AG20443 (cell line): ENCODE data around the gene SLC1A4.
"Not testable (repeated sequence)": the region's sequence is repeated elsewhere in the genome, so short reads cannot be mapped to it uniquely, and the experiment has no call there.

ENCODE experiments used
- DNase-seq: peaks from one replicate; pipeline ENCODE4 v3.0.0; 2012; ENCODE audit warnings: low spot score, mixed read lengths

Gene SLC1A4

DNA sequence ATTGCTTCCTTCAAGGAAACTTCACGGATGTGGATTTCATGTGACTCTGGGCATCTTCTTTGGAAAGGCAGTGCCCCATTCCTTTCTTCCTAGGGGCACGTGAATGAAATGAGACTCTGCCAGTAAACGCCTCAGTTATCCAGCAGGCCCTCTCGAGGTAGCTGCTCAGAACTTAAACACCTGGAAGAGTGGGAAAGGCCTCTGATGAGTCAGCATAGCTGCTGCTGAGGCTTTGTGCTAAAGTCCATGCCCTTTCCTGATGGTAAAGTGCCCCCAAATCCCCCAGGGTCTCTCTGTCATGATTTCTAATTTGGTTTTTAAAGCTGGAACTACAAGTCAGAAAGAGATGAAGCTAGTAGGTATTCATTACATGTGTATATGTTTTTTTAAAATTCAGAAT lies 3.8 kb downstream of the SLC1A4 start:
- no peak for DNase-seq

DNA sequence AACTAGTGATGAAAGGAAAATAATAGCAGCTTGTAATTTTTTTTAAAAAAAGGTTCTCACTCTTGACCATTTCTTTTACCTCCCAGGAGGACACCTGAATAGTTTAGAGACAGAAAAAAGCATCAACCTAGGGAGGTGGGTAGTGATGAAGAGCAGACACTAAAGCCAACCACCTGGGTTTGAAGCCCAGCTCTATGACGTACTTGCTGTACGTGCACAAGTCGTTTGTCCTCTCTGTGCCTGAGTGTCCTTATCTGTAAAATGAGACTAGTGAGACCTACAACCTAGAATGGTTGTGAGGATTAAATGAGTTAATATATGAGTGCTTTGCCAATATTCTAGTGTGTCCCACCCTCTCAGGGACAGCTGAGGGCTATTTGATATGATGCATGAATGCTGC lies 5.8 kb downstream of the SLC1A4 start:
- no peak for DNase-seq

DNA sequence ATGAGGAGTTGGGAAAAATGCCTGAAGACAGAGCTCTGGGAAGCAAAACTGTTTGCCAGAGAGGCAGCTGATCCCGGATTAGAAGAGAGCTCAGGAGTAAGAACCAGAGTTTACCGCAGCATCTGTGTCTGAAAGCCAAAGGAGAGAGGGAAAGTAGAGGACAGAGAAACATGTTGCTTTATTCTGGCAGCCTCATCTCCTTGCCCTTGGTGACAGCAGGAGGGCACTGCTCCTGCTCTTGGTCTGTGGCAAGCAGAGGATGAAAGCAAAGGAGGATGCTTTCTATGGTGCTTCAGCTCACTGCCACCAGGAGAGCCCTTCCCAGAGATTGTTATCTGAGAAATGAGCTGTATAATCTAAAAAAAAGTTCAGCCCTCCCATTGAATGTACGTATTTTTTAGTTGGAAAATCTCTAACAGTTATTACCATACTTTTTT lies 7.7 kb downstream of the SLC1A4 start:
- DNase-seq = no peak

DNA sequence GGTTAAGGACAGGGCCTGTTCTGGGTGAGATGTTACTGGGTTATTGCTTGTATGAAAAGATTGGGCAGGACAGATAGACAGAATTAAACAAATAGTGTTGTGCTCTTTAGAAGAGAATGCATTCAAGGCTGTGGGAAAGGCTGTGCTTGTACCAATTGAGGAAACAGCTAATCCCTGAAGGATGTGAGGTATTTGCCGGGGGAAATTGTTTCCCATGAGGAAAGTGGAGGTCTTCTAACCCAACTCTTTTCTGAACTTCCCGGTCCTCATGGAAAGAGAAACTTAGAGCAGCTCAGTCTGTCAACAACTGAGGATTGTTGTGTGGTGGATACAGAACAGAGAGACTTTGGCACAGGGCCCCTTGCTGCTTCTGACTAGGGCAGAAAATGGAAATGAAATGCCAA lies 9.5 kb downstream of the SLC1A4 start:
- peak; percentile 32 for DNase-seq

DNA sequence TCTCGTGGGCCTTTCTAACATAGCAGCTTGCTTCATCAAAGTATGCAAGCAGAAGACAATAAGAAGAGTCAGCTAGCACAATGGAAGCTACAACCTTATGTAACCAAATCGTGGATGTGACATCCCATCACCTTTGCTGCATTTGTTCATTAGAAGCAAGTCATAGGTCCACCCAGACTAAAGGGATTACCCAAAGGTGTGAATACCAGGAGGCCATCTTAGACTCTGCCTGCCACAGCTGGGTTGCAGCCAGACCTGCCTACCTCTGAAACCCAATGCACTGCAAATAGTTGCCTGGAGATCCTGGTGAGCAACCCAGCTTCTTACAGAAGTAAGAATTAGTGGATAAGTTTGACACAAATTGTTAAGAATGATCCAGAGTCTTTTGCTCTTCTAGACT lies 10.6 kb downstream of the SLC1A4 start:
- no peak for DNase-seq

DNA sequence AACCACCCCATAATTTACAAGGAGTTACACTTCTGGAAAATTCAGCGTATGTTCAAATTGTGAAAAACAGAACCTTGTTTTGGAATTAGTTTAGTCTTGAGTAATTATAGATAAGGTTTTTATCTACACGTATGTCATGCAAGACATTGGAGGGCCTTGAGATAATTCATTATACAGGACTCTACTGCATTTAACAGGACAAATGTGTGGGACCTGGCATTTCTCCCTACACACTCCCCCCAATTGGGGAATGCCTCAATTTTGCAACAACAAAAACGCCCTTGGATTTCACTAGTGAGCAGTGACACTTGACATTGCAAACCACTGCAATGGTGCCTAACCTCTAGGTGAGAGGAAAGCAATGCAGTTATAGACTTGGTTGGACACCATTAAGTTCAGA lies 11.4 kb downstream of the SLC1A4 start:
- DNase-seq = no peak

DNA sequence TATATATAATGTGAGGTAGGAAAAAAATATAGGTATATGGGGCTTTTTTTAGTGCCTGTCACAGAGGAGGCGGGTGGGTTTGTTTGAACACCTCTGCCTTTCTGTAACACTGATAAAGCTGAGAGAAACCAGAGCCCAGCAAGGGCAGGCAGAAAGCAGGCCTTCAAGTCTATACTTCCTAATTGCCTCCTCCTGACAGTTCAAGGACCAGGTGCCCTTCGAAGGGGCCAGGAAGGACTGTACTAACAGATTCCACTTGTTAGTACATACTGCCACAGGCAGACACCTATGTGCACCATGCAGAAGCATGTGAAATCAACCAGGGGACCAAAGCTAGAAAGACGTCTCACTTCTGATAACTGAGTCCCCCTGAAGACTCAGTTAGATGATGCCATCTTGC lies 13.8 kb downstream of the SLC1A4 start:
- no peak for DNase-seq

DNA sequence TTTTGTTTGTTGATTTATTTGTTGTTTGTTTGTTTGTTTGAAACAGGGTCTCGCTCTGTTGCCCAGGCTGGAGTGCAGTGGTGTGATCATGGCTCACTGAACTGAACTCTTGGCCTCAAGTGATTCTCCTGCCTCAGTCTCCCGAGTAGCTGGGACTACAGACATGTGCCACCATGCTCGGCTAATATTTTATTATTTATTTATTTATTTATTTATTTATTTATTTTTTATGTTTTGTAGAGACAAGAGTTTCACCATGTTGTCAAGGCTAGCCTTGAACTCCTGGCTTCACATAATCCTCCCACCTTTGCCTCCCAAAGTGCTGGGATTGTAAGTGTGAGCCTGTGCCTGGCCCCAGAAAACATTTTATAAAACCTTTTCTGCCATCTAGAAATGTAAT lies 15.0 kb downstream of the SLC1A4 start:
- DNase-seq = not testable (repeated sequence)

DNA sequence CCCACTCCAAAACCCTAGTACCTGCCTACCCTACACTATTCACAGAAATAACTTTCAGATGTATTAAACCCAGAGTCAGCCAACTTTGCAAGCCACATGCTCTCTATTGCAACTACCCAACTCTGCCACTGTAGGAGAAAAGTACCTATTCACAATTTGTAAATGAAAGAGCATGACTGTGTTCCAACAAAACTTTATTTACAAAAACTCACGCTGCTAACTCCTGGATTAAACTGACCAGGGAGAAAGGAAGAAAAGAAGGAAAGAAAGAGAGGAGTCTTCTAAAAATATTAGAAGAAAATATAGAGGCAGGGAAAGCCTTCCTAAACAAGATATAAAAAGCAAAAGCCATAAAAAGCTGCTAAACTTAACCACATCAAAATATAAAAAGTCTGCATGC lies 24.6 kb downstream of the SLC1A4 start:
- DNase-seq = no peak

DNA sequence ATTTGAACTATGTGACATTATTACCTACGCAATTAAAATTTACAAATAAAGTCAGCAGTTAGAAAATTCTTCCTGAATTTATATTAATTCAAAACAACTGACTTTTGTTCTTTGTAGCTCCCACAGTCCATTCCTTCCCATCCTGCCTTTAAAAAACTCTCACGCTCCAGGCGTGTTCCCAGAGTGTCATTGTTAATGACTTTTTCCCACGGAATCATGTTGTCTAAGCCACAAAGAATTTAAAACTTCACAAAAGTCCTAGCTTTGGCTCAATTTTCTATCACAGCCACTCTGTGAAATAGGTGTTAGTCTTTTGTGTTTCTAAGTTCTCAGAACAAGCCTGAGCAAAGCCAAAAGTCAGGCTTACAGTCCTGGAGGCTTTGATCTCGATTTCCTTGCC lies 26.5 kb downstream of the SLC1A4 start:
- DNase-seq = peak; percentile 42

DNA sequence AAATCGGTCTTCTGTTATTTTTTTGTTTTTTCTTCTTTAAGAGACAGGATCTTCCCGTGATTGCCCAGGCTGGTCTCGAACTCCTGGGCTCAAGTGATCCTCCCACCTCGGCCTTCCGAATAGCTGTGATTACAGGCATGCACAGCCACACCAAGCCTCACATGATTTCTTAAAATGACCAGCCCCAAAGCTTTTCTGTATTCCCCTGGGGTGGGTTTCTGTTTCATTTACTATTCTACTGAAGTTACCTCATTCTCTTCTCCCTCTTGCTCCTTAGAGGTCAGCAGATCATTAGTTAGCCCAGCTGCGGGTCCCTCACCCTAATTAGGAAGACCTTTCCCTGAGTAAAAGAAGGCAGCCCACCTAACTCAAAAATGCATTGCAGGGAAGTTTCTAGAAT lies 27.6 kb downstream of the SLC1A4 start:
- no peak for DNase-seq

DNA sequence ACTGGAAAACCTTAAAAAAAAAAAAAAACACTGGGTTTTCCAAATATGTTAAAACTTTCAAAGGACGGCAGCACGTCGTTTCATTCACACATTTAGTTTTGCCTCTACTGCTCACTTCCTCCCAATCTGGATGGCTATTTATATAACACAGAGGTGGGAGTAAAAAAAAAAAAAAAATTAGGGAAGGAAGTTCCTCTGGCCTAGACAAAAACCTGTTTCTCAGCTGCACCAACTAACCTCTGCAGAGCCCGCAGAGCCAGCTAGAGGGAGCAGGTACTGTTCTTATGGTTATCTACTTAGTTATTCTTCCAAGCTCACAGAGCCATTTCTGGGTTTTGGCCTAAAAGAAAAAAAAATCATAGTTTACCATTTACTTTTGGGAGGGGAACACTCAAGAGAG lies 28.1 kb downstream of the SLC1A4 start:
- DNase-seq = no peak

DNA sequence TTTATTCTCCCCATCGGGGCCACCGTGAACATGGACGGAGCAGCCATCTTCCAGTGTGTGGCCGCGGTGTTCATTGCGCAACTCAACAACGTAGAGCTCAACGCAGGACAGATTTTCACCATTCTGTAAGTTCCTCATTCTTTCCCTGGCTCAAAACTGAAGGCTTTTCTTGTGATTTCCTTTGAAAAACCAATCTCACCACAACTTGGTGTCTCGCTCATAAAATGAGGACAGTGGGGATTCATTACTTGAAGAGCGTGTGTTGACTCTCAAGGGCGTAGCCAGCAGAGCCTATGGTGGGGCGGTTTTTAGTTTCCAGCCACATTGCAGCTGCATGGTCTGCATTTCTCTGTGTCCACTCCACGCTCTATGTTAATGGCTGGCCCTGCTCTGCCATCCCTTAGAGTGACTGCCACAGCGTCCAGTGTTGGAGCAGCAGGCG lies 29.0 kb downstream of the SLC1A4 start:
- DNase-seq = no peak

DNA sequence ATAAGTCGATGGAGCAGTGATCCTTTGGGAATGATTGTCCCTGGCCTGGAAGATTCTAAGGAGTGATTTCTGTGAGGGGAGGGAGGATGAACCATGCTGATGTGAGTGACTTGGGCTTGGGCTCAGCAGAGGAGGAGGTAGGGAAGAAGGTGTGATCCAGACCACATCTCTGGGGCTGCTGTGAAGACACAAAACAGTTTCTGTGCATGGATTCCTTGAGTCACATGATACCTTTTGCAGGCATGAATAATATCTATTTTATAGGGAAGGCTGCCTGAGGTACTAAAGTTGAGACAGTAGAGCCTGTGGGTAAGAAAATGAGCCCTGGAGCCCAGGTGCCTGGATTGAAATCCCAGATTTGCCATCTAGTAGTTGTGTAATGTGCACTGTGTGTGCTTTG lies 29.8 kb downstream of the SLC1A4 start:
- DNase-seq = no peak

DNA sequence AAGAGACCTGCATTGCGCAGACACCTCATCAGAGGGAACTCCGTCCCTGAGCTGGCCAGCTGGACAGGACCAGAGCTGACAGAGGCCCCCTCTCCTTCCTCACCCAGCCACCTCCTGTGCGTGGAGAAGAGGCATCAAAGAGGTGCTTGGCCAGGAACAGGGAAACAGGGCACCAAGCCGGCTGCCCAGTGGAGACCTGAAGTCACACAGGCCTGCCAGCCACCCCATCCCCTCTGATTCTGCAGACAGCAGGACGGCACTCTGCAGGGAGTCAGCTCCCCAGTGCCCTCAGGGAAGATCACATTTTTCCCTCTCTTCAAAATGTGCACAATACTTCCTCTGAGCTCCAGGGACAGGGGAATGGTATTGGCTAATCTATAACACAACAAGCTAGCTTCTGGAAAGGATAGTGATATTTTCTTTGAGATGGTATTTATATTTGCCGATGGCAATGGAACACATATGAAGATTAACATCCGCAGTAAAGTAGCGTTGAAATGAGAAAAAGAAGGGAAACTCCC lies 30.5 kb downstream of the SLC1A4 start:
- no peak for DNase-seq

DNA sequence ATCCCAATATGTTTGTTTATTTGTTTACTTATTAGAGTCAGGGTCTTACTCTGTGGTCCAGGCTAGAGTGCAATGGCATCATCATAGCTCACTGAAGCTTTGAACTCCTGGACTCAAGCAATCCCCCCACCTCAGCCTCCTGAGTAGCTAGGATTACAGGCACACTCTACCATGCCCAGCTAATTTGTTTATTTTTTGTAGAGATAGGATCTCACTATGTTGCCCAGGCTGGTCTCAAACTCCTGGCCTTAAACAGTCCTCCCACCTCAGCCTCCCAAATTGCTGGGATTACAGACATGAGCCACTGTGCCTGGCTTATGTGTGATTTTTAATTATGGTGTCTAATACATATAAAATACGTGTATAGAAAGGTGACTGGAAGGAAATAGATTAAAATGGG lies 31.1 kb downstream of the SLC1A4 start:
- not testable (repeated sequence) for DNase-seq

DNA sequence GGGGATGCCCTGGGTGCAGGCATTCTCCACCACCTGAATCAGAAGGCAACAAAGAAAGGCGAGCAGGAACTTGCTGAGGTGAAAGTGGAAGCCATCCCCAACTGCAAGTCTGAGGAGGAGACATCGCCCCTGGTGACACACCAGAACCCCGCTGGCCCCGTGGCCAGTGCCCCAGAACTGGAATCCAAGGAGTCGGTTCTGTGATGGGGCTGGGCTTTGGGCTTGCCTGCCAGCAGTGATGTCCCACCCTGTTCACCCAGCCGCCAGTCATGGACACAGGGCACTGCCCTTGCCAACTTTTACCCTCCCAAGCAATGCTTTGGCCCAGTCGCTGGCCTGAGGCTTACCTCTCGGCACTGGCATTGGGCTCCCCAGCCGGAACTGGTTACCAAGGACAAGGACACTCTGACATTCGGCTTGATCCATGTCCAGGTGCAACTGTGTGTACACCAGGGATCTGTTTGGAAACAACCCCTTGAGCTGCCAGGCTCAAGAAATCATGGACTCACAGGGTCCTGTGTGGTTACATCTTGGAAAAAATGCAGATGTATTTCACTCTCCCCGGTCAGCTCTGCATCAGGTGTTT lies 31.8 kb downstream of the SLC1A4 start:
- no peak for DNase-seq

DNA sequence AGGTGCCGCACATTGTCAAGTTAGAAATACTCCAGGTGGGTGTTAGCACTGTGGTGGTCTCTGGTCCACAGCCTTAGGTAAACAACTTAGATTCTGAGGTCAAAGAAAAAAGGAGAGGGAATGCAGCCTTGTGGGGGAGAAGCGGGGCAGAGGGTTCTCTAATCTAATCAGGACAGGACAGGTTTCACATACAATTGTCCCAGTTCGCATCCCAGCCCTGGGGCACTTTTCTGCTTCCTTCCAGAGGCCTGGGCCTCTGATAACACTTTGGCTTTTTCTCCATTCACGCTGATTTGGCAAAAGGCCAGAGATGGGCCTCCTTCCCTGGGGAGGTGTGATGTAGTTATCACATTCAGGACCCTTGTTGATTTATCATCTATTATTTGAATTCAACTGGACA lies 32.5 kb downstream of the SLC1A4 start:
- no peak for DNase-seq

DNA sequence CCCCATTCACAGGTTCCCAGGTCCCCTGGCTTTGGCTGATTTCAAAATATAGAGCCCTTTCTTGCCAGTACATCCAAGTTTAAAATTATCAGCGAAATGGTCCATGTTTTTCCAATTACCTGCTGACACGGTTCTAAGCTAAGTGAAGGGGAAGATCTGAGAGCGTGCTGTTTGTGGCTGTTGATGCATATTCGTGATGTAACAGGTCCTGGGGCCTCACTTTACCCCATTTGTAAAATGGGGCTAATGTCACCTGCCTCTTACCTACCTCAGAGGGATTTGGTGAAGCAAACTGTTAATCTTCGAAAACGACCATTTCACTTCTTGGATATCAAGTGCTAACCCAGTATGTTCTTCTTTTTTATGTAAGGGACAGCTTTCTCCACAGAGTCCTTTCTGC lies 33.0 kb downstream of the SLC1A4 start:
- no peak for DNase-seq

DNA sequence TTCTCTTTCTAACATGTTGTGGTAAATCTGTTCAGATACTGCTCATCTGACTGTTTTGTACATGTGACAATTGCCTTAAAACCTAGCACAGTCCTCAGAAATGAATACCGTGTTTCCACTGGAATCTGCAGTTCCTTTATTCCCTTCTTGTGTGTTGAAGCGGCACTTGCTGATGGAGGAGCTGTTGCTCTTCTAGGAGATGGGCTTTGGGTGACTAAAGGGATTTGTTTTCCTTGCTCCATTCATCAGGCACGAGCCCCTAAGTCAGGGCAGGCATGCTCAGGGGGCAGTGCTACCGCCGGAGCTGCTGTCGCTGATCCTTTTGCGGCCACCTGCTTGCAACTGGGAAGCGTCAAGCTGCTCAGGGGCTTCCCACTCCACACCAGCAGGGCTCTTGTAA lies 34.5 kb downstream of the SLC1A4 start:
- DNase-seq = no peak

DNA sequence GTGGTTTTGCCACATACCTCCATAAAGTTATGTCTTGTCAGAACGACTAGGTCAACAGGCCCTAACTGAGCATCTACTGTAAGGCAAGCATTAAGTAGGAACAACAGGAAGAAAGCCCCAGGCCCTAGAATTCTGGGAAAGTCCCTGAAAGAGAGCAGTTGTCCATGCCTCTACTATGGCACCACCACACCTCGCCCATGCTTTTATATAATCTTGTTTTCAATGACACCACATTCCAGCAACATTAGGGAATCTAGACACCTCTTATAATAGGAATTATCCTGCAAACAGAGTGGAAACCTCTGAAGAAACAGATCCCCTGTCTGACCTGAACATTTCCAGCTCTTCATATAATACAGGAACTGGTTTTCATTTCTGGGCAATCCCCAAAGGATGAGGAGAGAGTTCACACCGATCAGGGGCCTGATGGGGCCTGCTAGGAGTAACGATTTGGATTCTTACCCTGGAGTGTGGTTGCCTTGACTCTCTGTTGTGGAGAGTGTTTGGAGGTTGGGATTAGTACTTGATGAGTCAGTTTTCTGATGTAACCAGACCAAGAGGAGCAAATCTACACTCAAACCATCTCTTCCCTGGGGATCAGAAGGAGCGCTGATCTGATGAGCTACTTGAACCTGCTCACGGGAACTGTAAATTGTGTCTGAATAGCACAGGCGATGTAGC lies 35.1 kb downstream of the SLC1A4 start:
- DNase-seq = peak; percentile 85

DNA sequence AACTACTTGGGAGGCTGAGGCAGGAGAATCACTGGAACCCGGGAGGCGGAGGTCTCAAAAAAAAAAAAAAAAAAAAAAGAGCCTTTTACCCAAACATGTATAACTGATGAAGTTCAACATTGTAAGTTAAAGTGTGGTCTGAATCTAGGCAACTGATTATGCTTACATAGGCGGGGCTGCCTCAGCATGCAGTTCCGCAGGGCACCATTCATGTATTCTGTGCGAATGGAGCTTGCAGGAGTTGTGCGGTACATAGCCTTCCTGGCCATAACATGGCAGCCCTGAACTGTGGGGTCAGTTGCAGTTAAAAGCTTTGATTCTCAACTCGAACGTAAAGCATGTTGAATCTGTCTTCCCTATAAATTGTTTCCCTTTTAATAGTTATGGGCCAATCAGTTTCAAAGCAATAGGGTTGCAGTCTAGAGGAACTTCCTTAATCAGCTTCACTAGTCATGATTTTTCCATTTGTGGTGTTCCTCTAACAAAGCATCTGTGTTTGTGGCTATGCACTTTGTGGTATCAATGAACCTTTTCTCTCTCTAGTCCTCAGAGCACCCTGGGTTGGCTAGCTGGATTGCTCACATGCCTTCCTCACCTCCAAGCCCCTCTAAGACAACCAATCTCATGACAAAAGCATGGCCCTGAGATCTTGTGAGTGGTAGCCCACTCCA lies 36.4 kb downstream of the SLC1A4 start:
- no peak for DNase-seq

DNA sequence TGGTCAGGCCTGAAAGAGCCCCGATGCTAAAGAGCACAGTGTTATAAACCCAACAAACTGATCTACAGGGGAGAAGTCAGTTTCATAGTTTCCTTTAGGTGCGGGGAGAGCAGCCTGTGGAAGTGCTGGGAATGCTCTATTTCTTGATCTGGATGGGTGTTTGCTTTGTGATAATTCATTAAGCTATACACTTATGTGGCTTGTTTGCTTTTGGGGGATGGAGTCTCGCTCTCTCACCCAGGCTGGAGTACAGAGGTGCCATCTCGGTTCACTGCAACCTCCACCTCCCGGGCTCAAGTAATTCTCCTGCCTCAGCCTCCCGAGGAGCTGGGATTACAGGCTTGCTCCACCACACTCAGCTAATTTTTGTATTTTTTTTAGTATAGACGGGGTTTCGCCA lies 37.0 kb downstream of the SLC1A4 start:
- no peak for DNase-seq
